ENCODE measurements around the gene PUM1. TPM values are rescaled to one million over a fixed set of nuclear protein-coding genes. Genes with fewer than 3 reads are reported as not detected.

PUM1 gene, protein sequence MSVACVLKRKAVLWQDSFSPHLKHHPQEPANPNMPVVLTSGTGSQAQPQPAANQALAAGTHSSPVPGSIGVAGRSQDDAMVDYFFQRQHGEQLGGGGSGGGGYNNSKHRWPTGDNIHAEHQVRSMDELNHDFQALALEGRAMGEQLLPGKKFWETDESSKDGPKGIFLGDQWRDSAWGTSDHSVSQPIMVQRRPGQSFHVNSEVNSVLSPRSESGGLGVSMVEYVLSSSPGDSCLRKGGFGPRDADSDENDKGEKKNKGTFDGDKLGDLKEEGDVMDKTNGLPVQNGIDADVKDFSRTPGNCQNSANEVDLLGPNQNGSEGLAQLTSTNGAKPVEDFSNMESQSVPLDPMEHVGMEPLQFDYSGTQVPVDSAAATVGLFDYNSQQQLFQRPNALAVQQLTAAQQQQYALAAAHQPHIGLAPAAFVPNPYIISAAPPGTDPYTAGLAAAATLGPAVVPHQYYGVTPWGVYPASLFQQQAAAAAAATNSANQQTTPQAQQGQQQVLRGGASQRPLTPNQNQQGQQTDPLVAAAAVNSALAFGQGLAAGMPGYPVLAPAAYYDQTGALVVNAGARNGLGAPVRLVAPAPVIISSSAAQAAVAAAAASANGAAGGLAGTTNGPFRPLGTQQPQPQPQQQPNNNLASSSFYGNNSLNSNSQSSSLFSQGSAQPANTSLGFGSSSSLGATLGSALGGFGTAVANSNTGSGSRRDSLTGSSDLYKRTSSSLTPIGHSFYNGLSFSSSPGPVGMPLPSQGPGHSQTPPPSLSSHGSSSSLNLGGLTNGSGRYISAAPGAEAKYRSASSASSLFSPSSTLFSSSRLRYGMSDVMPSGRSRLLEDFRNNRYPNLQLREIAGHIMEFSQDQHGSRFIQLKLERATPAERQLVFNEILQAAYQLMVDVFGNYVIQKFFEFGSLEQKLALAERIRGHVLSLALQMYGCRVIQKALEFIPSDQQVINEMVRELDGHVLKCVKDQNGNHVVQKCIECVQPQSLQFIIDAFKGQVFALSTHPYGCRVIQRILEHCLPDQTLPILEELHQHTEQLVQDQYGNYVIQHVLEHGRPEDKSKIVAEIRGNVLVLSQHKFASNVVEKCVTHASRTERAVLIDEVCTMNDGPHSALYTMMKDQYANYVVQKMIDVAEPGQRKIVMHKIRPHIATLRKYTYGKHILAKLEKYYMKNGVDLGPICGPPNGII
- total RNA-seq (100 to 1,000 TPM in 2 of 5 donors, 10 to 100 TPM in 3; 69.6 to 126 (median 98.2) TPM), polyA plus RNA-seq (10 to 100 TPM; 12.9 to 24.1 (median 15.4) TPM)
- long read RNA-seq, donor 1, full-length matches to known transcripts: 2 of 2 reads
- long read RNA-seq, donor 1, partial matches to known transcripts: 0 of 2 reads
- long read RNA-seq, donor 1, other reads (novel, unspliced or antisense): 0 of 2 reads
- long read RNA-seq, donor 2, full-length matches to known transcripts: 2 of 2 reads
- long read RNA-seq, donor 2, partial matches to known transcripts: 0 of 2 reads
- long read RNA-seq, donor 2, other reads (novel, unspliced or antisense): 0 of 2 reads
- long read RNA-seq, donor 3, partial matches to known transcripts: 0 of 1 reads
- long read RNA-seq, donor 3, other reads (novel, unspliced or antisense): 0 of 1 reads
- long read RNA-seq, donor 4, full-length matches to known transcripts: 1 of 1 reads
- long read RNA-seq, donor 4, partial matches to known transcripts: 0 of 1 reads
- long read RNA-seq, donor 4, other reads (novel, unspliced or antisense): 0 of 1 reads
- long read RNA-seq, donor 5: 0 reads
- long read RNA-seq, donor 6: 0 reads
- long read RNA-seq, donor 7, partial matches to known transcripts: 0 of 2 reads
- long read RNA-seq, donor 7, other reads (novel, unspliced or antisense): 0 of 2 reads
- long read RNA-seq, donor 8: 0 reads
- long read RNA-seq, donor 9, partial matches to known transcripts: 33 of 34 reads
- long read RNA-seq, donor 9, other reads (novel, unspliced or antisense): 0 of 34 reads
- long read RNA-seq, donor 10: 0 reads

DNA sequence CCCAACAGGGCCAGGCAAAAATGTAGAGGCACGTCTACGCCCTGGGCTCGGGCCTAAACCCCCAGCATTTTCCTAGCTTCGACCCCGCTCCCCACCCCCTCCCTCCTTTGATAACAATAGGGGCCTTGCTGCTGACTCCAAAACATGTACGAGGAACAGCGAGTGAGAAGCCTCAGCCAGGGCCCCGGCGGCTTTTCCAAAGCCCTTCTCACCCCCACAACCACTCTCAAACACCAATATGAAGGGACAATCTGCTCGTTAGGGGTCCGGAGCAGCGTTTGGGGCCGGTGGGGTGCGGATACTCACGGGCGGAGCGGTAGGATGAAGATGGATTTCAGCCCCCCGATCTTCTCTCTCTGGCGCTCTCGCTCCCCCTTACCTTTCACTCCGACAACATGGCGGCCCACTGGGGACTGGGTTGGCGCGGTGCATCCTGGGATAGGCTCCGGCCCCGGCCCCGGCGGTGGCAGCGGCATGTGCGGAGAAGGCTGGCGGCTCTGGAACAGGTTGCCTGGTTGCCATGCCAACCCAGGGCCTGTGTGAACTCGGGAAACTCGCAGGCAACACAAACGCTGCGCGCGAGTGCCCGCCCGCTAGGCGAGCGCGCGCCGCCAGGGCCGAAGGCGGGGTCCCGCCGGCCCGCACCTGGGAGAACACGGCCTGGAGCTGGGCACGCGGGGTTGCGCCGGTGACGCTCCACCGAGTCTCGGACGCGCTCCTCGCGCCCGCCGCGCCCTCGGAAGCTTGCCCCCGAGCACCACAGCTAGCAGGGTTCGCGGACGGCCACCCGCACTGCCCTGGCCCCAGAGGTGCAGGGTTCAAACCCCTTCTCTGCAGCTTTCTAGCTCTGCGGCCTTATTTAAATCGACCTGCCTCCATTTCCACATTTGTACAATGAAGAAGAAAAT, at the start of gene PUM1:
PUM1 (minus strand) TSS at position 408 of the 908 bp plus-strand sequence. CDS start 6,151 bp downstream, outside the sequence.
- peak within 1 kb of the TSS; percentile 58 to 76 (median 68) for H3K4me3 ChIP-seq
- WGBS, 5 donors: 0 to 3% (median 1%) methylated on average over 30 to 72 of the region's 72 CpGs
- TF ChIP-seq POLR2AphosphoS5 (IDR thresholded peaks at IDR 0.05) (peak; percentile 85 to 96 (median 89)), EP300 (IDR thresholded peaks at IDR 0.05) (no peak), POLR2A (IDR thresholded peaks at IDR 0.05) (peak in 1 of 4 donors; percentile 15)
- TF ChIP-seq, protein P1, sequence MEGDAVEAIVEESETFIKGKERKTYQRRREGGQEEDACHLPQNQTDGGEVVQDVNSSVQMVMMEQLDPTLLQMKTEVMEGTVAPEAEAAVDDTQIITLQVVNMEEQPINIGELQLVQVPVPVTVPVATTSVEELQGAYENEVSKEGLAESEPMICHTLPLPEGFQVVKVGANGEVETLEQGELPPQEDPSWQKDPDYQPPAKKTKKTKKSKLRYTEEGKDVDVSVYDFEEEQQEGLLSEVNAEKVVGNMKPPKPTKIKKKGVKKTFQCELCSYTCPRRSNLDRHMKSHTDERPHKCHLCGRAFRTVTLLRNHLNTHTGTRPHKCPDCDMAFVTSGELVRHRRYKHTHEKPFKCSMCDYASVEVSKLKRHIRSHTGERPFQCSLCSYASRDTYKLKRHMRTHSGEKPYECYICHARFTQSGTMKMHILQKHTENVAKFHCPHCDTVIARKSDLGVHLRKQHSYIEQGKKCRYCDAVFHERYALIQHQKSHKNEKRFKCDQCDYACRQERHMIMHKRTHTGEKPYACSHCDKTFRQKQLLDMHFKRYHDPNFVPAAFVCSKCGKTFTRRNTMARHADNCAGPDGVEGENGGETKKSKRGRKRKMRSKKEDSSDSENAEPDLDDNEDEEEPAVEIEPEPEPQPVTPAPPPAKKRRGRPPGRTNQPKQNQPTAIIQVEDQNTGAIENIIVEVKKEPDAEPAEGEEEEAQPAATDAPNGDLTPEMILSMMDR (IDR thresholded peaks at IDR 0.05): peak in 4 of 7 experiments; percentile 6 to 30 (median 16)
- DNase-seq: peak; percentile 99 to 100
- peaks cover 24 to 42% (median 36%) of the 10 kb centered on the region in 4 donors for H3K4me1 ChIP-seq
- no peaks in the 10 kb centered on the region for H3K36me3 ChIP-seq
- intact Hi-C loops (cut with DNase I; ENCODE audit: low total_unique reads): no loop called here
- H3K27ac ChIP-seq: peak within 1 kb of the TSS; percentile 93 to 96 (median 96)
- no peaks in the 10 kb centered on the region for H3K9me3 ChIP-seq
- H3K27me3 ChIP-seq: no peaks in the 10 kb centered on the region

DNA sequence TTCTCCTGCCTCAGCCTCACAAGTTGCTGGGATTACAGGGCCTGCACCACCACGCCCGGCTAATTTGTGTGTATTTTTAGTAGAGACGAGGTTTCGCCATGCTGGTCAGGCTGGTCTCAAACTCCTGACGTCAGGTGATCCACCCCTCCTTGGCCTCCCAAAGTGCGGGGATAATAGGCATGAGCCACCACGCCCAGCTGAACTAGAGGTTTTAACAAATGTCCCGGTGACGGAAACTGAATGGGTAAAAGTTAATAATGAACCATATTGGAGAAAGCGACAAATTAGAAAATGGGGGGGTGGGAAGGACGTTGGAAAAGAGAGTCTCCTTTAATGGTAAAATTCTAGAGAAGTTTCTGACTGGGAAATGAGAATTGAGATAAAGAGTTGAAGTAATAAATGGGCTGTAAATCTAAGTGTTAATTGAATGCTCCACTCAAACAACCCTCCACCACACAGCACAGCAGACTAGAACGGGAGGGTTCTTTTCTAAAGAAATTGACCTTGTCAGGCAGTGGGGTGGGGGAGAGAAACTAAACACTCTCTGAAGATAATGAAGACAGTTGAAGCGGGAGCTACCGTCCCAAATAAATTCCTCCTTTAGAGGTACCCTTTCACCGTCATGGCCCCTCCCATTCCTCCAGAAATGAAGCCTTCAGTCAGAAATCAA, 46.9 kb upstream of the PUM1 start:
- Histone ChIP-seq H3K27ac (no peak overlapping the region), H3K9me3 (no peaks in the 10 kb centered on the region), H3K4me3 (no peak overlapping the region), H3K36me3 (no peaks in the 10 kb centered on the region), H3K27me3 (peaks cover 0 to 21% (median 0%) of the 10 kb centered on the region in 3 donors), H3K4me1 (no peaks in the 10 kb centered on the region)
- intact Hi-C loops (cut with DNase I; ENCODE audit: low total_unique reads): no loop called here
- TF ChIP-seq, protein P1 (IDR thresholded peaks at IDR 0.05): no peak
- TF ChIP-seq POLR2A (IDR thresholded peaks at IDR 0.05) (no peak), POLR2AphosphoS5 (IDR thresholded peaks at IDR 0.05) (no peak), EP300 (IDR thresholded peaks at IDR 0.05) (no peak)
- 50 to 62% (median 57%) methylated on average over 15 of the region's 15 CpGs for WGBS, 5 donors
- peak in 1 of 2 donors; percentile 52 for DNase-seq
